ENCODE measurements around the gene TCP1.
A peak's percentile ranks its signal among the peaks of the same experiment; 100 is the strongest.
"Not testable (repeated sequence)": the region's sequence is repeated elsewhere in the genome, so short reads cannot be mapped to it uniquely, and the experiment has no call there.

Gene TCP1

DNA sequence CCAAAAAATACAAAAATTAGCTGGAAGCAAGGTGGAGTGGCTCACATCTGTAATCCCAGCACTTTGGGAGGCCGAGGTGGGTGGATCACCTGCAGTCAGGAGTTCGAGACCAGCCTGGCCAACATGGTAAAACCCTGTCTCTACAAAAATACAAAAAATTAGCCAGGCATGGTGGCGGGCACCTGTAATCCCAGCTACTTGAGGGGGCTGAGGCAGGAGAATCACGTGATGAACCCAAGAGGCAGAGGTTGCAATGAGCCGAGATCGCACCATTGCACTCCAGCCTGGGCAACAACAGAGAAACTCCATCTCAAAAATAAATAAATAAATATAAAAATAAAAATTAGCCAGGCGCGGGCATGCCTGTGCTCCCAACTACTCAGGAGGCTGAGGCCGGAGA, 35.3 kb upstream of the TCP1 start:
- H3K9me3 Mint-ChIP-seq, H3K36me3 Mint-ChIP-seq, H3K27ac Mint-ChIP-seq, CTCF ChIA-PET, DNase-seq, H3K4me3 Mint-ChIP-seq: not testable (repeated sequence)
- Mint-ChIP-seq H3K27me3 (peaks cover 11% of the 10 kb centered on the region), H3K4me1 (peaks cover 18% of the 10 kb centered on the region)

DNA sequence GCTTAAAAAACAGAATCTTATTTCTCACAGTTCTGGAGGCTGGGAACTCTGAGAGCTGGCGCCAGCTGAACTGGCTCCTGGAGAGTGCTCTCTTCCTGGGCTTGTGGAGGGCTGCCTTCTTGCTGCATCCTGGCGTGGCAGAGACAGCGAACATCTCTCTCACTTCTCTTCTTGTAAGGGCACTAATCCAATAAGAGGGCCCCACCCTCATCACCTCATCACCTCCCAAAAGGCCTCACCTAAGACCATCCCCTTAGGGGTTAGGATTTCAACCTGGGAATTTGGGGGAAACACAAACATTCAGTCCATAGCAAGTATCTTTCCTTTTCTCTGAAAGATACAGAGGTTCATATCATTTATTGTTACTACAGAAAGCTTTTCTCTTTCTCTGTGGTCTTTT, 34.6 kb upstream of the TCP1 start:
- Mint-ChIP-seq H3K27me3 (peaks cover 11% of the 10 kb centered on the region), H3K36me3 (no peaks in the 10 kb centered on the region), H3K4me1 (peaks cover 20% of the 10 kb centered on the region), H3K27ac (no peak overlapping the region), H3K4me3 (no peak overlapping the region), H3K9me3 (no peaks in the 10 kb centered on the region)
- DNase-seq, result no peak
- CTCF ChIA-PET, result no interaction called here

DNA sequence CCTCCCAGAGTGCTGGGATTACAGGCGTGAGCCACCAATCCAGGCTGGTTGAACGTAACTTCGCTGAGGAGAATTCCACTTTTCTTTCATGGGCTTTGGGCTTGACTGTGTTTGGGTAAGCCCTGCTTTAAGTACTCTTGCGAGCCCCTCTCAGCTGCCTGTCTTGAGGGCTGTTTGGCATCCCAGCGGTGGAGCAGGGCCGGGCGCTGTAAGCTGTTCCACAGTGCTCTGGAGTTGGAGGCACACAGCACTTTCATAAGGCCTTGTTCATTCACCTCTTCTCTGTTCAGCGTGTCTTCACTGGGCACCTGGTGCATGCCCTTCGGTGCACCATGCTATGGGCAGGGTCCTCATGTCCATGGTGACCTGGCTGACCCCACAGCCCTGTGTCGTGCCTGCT, 32.3 kb upstream of the TCP1 start:
- Mint-ChIP-seq H3K36me3 (no peaks in the 10 kb centered on the region), H3K27ac (no peak overlapping the region), H3K4me1 (peaks cover 18% of the 10 kb centered on the region), H3K4me3 (no peak overlapping the region), H3K9me3 (no peaks in the 10 kb centered on the region), H3K27me3 (peaks cover 11% of the 10 kb centered on the region)
- CTCF ChIA-PET, result interaction anchor here (1.0 kb wide), 1 partner anchor 120 kb away, joined by 3 read pairs; no protein-coding TSS in a partner anchor
- DNase-seq, result no peak

DNA sequence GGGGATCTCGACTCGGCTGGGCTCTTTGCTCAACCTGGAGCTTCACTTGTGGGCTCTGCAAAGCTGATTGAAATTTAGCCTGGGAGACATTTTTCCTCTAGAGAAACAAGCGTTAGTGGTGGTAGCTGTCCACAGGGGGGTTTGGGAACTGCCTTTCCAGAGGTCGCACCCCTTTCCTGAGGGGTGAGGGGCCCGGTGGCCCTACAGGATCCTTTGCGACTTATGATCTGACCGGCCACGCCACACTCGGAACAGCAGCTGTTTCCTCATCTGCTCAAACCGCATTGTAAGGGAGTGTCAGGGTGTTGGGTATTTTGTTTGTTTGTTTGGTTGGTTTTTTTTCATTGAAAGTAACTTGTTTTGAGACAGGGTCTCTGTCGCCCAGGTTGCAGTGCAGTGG, 31.7 kb upstream of the TCP1 start:
- Mint-ChIP-seq H3K4me1 (peaks cover 18% of the 10 kb centered on the region), H3K36me3 (no peaks in the 10 kb centered on the region), H3K27me3 (peaks cover 11% of the 10 kb centered on the region), H3K4me3 (no peak overlapping the region), H3K27ac (no peak overlapping the region), H3K9me3 (no peaks in the 10 kb centered on the region)
- no peak for DNase-seq
- CTCF ChIA-PET, result interaction anchor here (1.0 kb wide), 1 partner anchor 30 kb away, joined by 3 read pairs; the partner anchor contains the start of gene MRPL18

DNA sequence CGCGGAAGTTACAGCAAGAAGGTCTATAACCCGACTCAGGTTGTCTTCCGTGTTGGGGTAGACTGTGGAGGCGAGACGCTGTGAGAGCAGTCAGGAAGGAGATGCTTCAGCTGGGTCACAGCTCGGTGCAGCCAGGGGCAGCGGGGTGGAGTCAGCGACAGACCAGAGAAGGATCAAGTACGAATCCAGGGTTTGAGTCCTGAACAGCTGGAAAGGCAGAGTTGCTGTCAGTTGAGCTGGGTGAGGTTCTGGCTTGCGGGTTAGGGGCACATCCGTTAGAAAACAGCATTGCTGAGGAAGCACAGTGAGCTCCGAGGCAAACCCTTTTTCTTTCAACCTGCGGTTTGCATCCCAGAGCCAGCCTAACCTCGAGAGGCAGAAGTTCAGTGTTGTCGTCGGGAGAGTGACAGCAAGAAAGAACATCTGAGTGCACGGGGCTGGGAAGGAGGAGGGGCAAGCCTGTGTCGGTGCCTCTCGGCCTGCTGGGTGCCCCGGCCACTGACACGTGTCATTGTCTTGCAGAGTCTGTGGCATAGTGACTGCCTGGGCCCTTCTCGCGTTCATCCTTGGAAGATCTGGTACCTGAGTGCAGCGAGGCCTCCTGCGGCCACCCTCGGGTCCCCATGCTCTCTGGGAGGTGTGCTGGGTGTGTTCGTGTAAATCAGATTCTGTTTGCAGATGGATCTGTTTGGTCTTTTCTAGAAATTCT, 30.7 kb upstream of the TCP1 start:
- Mint-ChIP-seq H3K4me1 (peaks cover 18% of the 10 kb centered on the region), H3K27me3 (peaks cover 11% of the 10 kb centered on the region), H3K4me3 (peak overlapping the region; percentile 68), H3K27ac (peak overlapping the region; percentile 92), H3K9me3 (no peaks in the 10 kb centered on the region), H3K36me3 (no peaks in the 10 kb centered on the region)
- CTCF ChIA-PET, result interaction anchor here (0.9 to 1.0 kb wide), 2 partner anchors 29 to 104 kb away, joined by 3 read pairs; partner anchors contain the start of gene MRPL18
- DNase-seq, result peak; percentile 67

DNA sequence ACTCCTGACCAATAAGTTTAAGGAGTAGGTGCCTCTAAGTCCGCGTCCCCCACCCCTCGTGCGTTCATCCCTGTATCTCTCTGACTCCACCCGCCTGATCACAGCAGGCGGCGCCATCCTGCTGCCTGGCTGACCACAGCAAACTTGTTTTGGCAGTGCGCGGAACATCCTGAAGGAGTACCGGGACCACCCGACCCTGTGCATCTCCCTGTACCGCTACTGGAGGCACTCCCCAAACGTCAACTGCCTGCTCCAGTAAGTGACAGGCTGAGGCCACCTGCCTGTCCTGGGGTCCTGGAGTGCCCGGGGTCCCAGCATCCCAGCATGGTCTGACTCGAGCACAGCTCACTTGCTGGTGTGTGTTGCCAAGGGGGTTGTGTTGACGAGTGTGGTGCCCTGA, 29.7 kb upstream of the TCP1 start:
- Mint-ChIP-seq H3K27ac (peak overlapping the region; percentile 92), H3K4me1 (peaks cover 18% of the 10 kb centered on the region), H3K27me3 (peaks cover 11% of the 10 kb centered on the region), H3K36me3 (no peaks in the 10 kb centered on the region), H3K9me3 (no peaks in the 10 kb centered on the region), H3K4me3 (no peak overlapping the region)
- CTCF ChIA-PET, result no interaction called here
- no peak for DNase-seq

DNA sequence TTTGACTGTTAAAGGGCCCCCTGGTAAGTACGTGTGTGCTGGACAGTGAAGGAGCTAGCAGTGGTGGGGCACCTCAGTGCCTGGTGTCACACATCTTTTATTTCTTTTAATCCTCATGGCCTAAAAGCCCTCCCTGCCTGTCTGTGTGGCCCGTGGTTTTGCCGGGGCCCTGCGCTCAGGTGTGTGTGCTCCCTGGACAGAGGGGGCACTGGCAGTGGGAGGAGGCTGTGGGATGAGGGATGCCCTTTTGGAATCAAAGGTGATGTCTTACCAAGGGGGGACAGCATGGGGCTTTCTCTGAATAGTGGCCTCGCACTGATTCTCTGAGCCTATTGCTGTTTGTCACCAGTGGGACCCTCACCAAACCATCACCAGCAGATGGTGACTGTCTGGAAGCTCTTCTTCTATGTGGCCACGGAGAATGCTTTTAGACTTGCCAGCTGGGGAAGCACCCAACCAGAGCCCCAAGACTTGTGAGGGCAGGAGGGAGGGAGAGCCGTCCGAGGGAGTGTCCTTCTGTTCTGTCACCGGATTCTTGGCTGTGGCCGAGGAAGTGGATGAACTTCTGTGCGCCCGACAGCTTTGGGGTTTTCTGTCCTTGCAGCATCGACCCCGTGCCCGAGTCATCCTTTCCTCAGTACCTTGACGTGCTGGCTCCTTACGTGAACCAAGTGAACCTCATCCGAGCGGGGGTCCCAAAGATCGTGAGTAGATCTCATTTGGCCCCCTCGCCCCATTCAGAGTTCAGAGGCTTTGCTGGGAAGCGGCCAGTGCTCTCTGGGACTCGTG, 28.7 kb upstream of the TCP1 start:
- H3K4me1 Mint-ChIP-seq, result peaks cover 18% of the 10 kb centered on the region
- no peaks in the 10 kb centered on the region for H3K36me3 Mint-ChIP-seq
- H3K27ac Mint-ChIP-seq, result no peak overlapping the region
- no peaks in the 10 kb centered on the region for H3K9me3 Mint-ChIP-seq
- CTCF ChIA-PET, result no interaction called here
- peaks cover 8% of the 10 kb centered on the region for H3K27me3 Mint-ChIP-seq
- H3K4me3 Mint-ChIP-seq, result no peak overlapping the region
- DNase-seq, result no peak

DNA sequence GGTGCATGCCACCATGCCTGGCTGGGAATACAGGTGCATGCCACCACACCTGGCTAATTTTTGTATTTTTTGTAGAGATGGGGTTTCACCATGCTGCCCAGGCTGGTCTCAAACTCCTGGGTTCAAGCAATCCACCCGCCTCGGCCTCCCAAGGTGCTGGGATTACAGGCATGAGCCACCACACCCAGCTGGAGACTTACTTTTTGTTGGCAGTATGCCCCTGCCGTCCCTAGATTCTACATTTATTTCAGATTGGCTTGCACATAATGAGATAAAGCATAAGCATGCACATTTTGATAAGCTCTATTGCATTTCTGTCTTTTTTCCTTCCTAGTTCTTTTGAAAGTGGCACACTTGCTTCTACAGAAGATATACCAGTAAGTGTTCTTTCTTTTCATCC, 27.4 kb upstream of the TCP1 start:
- H3K4me3 Mint-ChIP-seq, CTCF ChIA-PET, DNase-seq, H3K27me3 Mint-ChIP-seq, H3K36me3 Mint-ChIP-seq, H3K9me3 Mint-ChIP-seq, H3K27ac Mint-ChIP-seq: not testable (repeated sequence)
- H3K4me1 Mint-ChIP-seq, result peaks cover 18% of the 10 kb centered on the region

DNA sequence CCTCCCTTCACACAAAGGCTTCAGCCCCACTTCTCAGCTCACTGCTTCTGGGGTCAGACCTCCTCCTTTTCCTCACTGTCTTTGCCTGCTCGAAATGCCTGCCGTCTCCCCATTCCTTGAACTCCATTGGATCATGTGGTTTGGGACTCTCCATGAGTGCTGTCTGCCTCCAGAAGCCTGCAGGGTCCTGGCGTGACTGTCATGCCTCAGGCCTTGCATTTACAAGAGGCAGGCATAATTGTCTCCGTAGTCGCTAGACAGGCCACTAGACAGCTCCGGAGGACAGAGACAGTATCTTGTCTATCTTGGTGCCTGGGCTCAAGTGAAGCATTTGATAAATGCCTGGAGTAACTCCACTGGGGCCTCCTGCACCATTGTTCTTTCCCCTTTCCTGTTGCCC, 26.0 kb upstream of the TCP1 start:
- Mint-ChIP-seq H3K36me3 (no peaks in the 10 kb centered on the region), H3K27ac (no peak overlapping the region), H3K9me3 (no peaks in the 10 kb centered on the region), H3K4me1 (peaks cover 13% of the 10 kb centered on the region), H3K27me3 (peaks cover 4% of the 10 kb centered on the region), H3K4me3 (no peak overlapping the region)
- CTCF ChIA-PET, result no interaction called here
- DNase-seq, result no peak

DNA sequence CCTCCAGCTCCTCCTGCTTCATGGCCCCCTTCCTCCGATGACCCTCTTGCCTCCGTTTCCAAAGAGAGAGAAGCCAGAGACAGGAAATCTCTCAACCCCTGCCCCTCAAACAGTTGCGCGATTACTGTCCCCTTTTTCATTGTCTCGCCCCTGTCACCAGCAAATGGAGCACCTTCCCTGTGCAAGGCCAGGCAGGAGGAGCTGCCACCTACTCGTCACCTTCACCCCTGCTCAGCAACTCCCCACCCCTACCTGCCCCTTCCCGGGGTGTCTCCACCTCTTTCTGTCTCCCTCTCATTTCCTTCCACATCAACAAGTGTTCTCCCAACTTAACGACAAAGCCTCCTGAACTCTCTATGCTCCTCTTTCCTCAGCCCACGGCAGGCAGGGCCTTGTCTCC, 24.4 kb upstream of the TCP1 start:
- DNase-seq, result no peak
- CTCF ChIA-PET, result no interaction called here
- Mint-ChIP-seq H3K36me3 (no peaks in the 10 kb centered on the region), H3K4me1 (peaks cover 11% of the 10 kb centered on the region), H3K27ac (no peak overlapping the region), H3K4me3 (no peak overlapping the region), H3K27me3 (no peaks in the 10 kb centered on the region), H3K9me3 (no peaks in the 10 kb centered on the region)

DNA sequence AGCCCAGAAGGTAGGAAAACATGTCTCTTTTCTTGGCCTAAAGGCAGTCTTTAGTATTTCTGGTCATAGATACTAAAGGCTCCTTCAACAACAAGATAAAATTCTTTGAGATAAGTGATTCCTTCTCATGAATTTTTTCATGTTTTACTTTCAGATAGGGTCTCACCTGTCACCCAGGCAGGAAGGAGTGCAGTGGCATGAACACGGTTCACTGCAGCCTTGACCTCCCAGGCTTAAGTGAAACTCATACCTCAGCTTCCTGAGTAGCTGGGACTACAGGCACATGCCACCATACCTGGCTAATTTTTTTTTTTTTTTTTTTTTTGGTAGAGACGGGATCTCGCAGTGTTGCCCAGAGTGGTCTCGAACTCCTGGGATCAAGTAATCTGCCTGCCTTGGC, 19.7 kb upstream of the TCP1 start:
- no peak overlapping the region for H3K27ac Mint-ChIP-seq
- H3K4me1 Mint-ChIP-seq, result peaks cover 13% of the 10 kb centered on the region
- no peaks in the 10 kb centered on the region for H3K9me3 Mint-ChIP-seq
- H3K4me3 Mint-ChIP-seq, result no peak overlapping the region
- CTCF ChIA-PET, result no interaction called here
- DNase-seq, result no peak
- no peaks in the 10 kb centered on the region for H3K36me3 Mint-ChIP-seq
- no peaks in the 10 kb centered on the region for H3K27me3 Mint-ChIP-seq

DNA sequence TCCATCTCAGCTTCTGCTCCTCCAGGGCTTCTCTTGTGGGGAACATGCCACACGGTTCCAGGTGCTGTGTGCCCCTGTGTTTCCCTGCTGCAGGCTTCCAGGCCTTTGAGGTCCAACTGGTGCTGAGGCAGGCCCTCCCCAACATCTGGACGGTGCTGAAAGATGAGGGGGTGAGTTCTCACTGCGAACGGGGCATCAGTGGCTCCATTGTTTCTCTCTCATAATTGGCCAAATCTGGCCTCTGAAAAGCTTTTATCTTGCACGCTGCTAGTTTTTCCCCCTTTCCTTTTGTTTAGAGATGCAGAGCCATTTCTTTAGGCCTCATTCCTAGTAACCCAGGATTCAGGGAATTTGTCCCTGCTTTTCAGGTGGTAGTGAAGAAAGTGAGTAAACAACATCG, 19.2 kb upstream of the TCP1 start:
- Mint-ChIP-seq H3K36me3 (no peaks in the 10 kb centered on the region), H3K4me1 (peaks cover 13% of the 10 kb centered on the region), H3K4me3 (no peak overlapping the region), H3K27ac (no peak overlapping the region), H3K27me3 (no peaks in the 10 kb centered on the region), H3K9me3 (no peaks in the 10 kb centered on the region)
- no peak for DNase-seq
- CTCF ChIA-PET, result no interaction called here

DNA sequence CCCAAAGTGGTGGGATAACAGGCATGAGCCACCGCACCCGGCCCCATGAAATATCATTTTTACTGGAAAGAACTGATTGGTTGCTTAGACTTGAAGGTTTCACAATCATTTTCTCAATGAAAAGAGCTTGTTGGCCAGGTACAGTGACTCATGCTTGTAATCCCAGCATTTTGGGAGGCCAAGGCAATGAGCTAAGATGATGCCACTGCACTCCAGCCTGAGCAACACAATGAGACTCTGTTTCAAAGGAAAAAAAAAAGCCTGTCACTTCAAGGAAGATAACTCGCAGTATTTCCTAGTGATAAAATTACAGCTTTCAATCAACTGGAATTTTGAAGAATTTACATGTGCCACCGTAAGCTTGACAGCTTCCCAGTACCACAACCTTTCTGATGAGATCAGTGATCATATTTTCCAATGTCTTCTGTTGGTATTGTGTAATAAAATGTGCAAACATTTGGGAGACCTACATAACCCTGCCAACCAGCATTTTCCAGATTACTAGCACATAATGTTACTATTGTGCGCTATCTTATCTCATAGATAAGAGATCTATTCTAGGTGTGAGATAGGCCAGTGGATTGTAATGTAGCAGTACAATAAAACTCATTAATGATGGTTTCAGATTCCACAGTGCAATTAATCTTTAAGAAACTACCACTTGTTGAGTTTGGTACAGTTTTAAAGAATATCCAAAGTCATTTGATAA, 17.9 kb upstream of the TCP1 start:
- Mint-ChIP-seq H3K9me3 (no peaks in the 10 kb centered on the region), H3K27ac (no peak overlapping the region), H3K4me3 (no peak overlapping the region), H3K36me3 (no peaks in the 10 kb centered on the region), H3K4me1 (peaks cover 13% of the 10 kb centered on the region), H3K27me3 (no peaks in the 10 kb centered on the region)
- no peak for DNase-seq
- CTCF ChIA-PET, result no interaction called here

DNA sequence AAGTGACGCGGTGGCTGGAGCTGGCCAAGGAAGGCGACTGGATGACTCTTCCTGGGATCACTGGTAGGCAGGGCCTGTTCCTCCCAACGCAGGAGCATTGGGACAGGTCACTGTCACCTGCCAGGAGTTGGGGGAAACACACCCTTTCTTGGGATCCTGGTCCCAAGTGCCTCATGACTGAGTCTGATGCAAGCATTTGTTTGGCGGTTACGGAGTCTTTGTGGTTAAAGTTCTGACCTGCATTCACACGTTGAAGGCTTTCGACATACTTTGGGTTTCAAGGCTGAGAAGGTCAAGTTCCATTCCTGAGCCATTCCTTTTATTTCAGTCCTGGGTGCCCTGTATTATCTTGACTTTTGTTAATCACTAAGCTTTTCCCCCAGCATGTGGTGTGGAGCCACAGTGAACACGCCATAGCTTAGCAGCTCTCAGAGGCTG, 16.6 kb upstream of the TCP1 start:
- H3K36me3 Mint-ChIP-seq, result no peaks in the 10 kb centered on the region
- H3K27ac Mint-ChIP-seq, result no peak overlapping the region
- no peak overlapping the region for H3K4me3 Mint-ChIP-seq
- peaks cover 13% of the 10 kb centered on the region for H3K4me1 Mint-ChIP-seq
- H3K9me3 Mint-ChIP-seq, result no peaks in the 10 kb centered on the region
- H3K27me3 Mint-ChIP-seq, result no peaks in the 10 kb centered on the region
- DNase-seq, result no peak
- CTCF ChIA-PET, result interaction anchor here (0.6 kb wide), 1 partner anchor 31 kb away, joined by 4 read pairs; no protein-coding TSS in a partner anchor

Data from activated naive CD4-positive, alpha-beta T cell treated with anti-CD3 and anti-CD28 coated beads, Interleukin-2, amount 10 ng/mL, durations not matched to agents 7 days and 5 days (primary cell).